ENCODE results near the gene PRDM10.

The PRDM10 gene

GRCh38 chr11:129861702-129862522 is 140.7 kb downstream of the PRDM10 start:
- no peak overlapping the region for H3K4me3 ChIP-seq (ENCODE audit: control insufficient read depth in 1 of 7, extremely low read depth in 1 of 7, insufficient read depth in 4 of 7, low read depth in 2 of 7, low read length in 6 of 7)
- 97% methylated on average over 10 of the region's 16 CpGs for WGBS (ENCODE audit: insufficient coverage)

GRCh38 chr11:129856036-129856435 is 146.6 kb downstream of the PRDM10 start:
- DNase-seq = no peak
- ChIA-PET POLR2A (no interaction called here), CTCF (no interaction called here)
- H3K27me3 ChIP-seq (replicated peaks in 2 of 5; ENCODE audit: control insufficient read depth in 4 of 5, insufficient read depth in 5 of 5, low read length in 4 of 5) = no peaks in the 10 kb centered on the region
- no peak overlapping the region for H3K27ac ChIP-seq (ENCODE audit: insufficient read depth in 1 of 2, low read depth in 1 of 2, low read length in 2 of 2, poor library complexity in 1 of 2, severe bottlenecking in 2 of 2)
- H3K9me3 ChIP-seq (ENCODE audit: control extremely low read depth in 1 of 5, control insufficient read depth in 4 of 5, insufficient read depth in 2 of 5, low read depth in 1 of 5, low read length in 4 of 5) = no peaks in the 10 kb centered on the region
- H3K4me3 ChIP-seq (ENCODE audit: control insufficient read depth in 1 of 7, extremely low read depth in 1 of 7, insufficient read depth in 4 of 7, low read depth in 2 of 7, low read length in 6 of 7) = no peak overlapping the region
- peaks cover 2 to 13% (median 8%) of the 10 kb centered on the region in 4 experiments for H3K36me3 ChIP-seq (ENCODE audit: control insufficient read depth in 4 of 4, insufficient read depth in 4 of 4, low read length in 3 of 4)
- H3K4me1 ChIP-seq (ENCODE audit: control extremely low read depth in 1 of 4, control insufficient read depth in 4 of 4, insufficient read depth in 4 of 4, low read length in 3 of 4) = peaks cover 0 to 8% (median 4%) of the 10 kb centered on the region in 4 experiments
- 90% methylated on average over 7 of the region's 8 CpGs for WGBS (ENCODE audit: insufficient coverage)

More at GRCh38 chr11:129861702-129862522, 140.7 kb downstream of the PRDM10 start:
- peaks cover 11 to 64% (median 51%) of the 10 kb centered on the region in 4 experiments for H3K36me3 ChIP-seq (ENCODE audit: control insufficient read depth in 4 of 4, insufficient read depth in 4 of 4, low read length in 3 of 4)
- H3K27me3 ChIP-seq (replicated peaks in 2 of 5; ENCODE audit: control insufficient read depth in 4 of 5, insufficient read depth in 5 of 5, low read length in 4 of 5) = no peaks in the 10 kb centered on the region
- no peaks in the 10 kb centered on the region for H3K9me3 ChIP-seq (ENCODE audit: control extremely low read depth in 1 of 5, control insufficient read depth in 4 of 5, insufficient read depth in 2 of 5, low read depth in 1 of 5, low read length in 4 of 5)
- POLR2A ChIA-PET = no interaction called here
- no peak overlapping the region for H3K27ac ChIP-seq (ENCODE audit: insufficient read depth in 1 of 2, low read depth in 1 of 2, low read length in 2 of 2, poor library complexity in 1 of 2, severe bottlenecking in 2 of 2)
- CTCF ChIA-PET = interaction anchor here (0.6 kb wide), 1 partner anchor 1625 kb away, joined by 3 read pairs; no protein-coding TSS in a partner anchor
- no peak for DNase-seq
- no peaks in the 10 kb centered on the region for H3K4me1 ChIP-seq (ENCODE audit: control extremely low read depth in 1 of 4, control insufficient read depth in 4 of 4, insufficient read depth in 4 of 4, low read length in 3 of 4)

DNA sequence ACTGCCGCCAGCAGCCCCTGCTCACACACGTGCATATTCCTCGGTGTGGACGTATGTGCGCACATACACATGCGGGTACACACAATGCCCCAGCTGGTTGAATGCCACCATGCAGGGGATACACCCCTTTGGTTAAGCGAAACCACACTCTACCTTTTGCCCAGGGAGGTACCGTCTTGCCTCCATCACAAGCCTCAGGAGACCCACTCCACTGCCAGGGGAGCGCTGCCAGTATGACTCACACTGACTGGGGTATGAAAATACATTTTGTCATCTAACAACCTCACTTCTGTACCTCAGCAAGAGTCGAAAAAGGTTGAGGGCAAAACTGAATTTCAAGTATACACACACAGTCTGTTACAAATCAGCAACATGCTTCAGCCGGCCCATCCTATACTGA is 147.5 kb downstream of the PRDM10 start:
- POLR2A ChIA-PET = no interaction called here
- CTCF ChIA-PET = no interaction called here
- DNase-seq = no peak

GRCh38 chr11:129854232-129854805 is 148.3 kb downstream of the PRDM10 start:
- Histone ChIP-seq H3K4me1 (ENCODE audit: control extremely low read depth in 1 of 4, control insufficient read depth in 4 of 4, insufficient read depth in 4 of 4, low read length in 3 of 4) (peaks cover 0 to 8% (median 4%) of the 10 kb centered on the region in 4 experiments), H3K9me3 (ENCODE audit: control extremely low read depth in 1 of 5, control insufficient read depth in 4 of 5, insufficient read depth in 2 of 5, low read depth in 1 of 5, low read length in 4 of 5) (no peaks in the 10 kb centered on the region), H3K4me3 (ENCODE audit: control insufficient read depth in 1 of 7, extremely low read depth in 1 of 7, insufficient read depth in 4 of 7, low read depth in 2 of 7, low read length in 6 of 7) (no peak overlapping the region), H3K27ac (ENCODE audit: insufficient read depth in 1 of 2, low read depth in 1 of 2, low read length in 2 of 2, poor library complexity in 1 of 2, severe bottlenecking in 2 of 2) (no peak overlapping the region), H3K36me3 (ENCODE audit: control insufficient read depth in 4 of 4, insufficient read depth in 4 of 4, low read length in 3 of 4) (peaks cover 0 to 3% (median 2%) of the 10 kb centered on the region in 4 experiments), H3K27me3 (replicated peaks in 2 of 5; ENCODE audit: control insufficient read depth in 4 of 5, insufficient read depth in 5 of 5, low read length in 4 of 5) (no peaks in the 10 kb centered on the region)
- WGBS (ENCODE audit: insufficient coverage) = 92% methylated on average over 6 of the region's 7 CpGs
- no peak for DNase-seq
- ChIA-PET CTCF (interaction anchor here (1.3 kb wide), 1 partner anchor 28 kb away, joined by 4 read pairs; no protein-coding TSS in a partner anchor), POLR2A (no interaction called here)

More for the DNA sequence above, 147.5 kb downstream of the PRDM10 start:
- peaks cover 2 to 6% (median 4%) of the 10 kb centered on the region in 4 experiments for H3K36me3 ChIP-seq (ENCODE audit: control insufficient read depth in 4 of 4, insufficient read depth in 4 of 4, low read length in 3 of 4)
- no peak overlapping the region for H3K27ac ChIP-seq (ENCODE audit: insufficient read depth in 1 of 2, low read depth in 1 of 2, low read length in 2 of 2, poor library complexity in 1 of 2, severe bottlenecking in 2 of 2)
- H3K4me1 ChIP-seq (ENCODE audit: control extremely low read depth in 1 of 4, control insufficient read depth in 4 of 4, insufficient read depth in 4 of 4, low read length in 3 of 4) = peaks cover 0 to 8% (median 4%) of the 10 kb centered on the region in 4 experiments
- H3K27me3 ChIP-seq (replicated peaks in 2 of 5; ENCODE audit: control insufficient read depth in 4 of 5, insufficient read depth in 5 of 5, low read length in 4 of 5) = no peaks in the 10 kb centered on the region
- H3K9me3 ChIP-seq (ENCODE audit: control extremely low read depth in 1 of 5, control insufficient read depth in 4 of 5, insufficient read depth in 2 of 5, low read depth in 1 of 5, low read length in 4 of 5) = no peaks in the 10 kb centered on the region
- no peak overlapping the region for H3K4me3 ChIP-seq (ENCODE audit: control insufficient read depth in 1 of 7, extremely low read depth in 1 of 7, insufficient read depth in 4 of 7, low read depth in 2 of 7, low read length in 6 of 7)
- 94% methylated on average over 10 of the region's 11 CpGs for WGBS (ENCODE audit: insufficient coverage)

DNA sequence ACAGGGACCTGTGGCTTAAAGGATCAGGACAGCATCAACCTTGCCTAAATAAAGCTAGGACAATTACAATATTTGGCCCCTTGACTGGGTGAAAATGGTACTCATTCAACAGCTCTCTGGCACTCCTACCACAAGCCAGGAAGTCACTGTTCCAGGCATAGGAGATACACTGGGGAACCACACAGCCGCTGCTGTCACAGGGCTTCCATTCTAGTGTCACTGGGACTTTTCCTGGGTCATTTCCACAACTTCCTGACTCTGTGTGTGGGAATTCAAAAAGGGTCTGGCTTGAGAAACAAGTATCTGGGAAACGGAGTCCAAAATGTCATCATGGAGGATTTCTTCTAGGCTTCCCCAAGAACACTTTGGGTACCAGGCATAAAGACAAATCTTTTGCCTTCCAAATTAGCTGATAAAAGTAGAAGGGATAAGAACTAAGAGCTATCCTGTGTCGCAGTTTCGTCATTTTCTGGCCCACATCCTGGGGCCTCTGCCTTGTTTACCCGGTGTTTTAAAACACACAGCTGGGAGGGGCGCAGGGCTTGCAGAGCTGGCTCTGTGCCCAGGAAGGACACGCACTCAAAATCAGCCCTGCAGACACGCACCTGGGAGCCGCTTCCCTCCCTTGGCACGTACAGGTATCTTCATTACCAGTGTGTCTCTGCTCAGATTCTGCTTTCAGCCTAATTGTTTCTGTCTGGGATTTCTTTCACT is 149.0 kb downstream of the PRDM10 start:
- H3K27ac ChIP-seq (ENCODE audit: insufficient read depth in 1 of 2, low read depth in 1 of 2, low read length in 2 of 2, poor library complexity in 1 of 2, severe bottlenecking in 2 of 2) = no peak overlapping the region
- CTCF ChIA-PET = interaction anchor here (1.3 kb wide), 1 partner anchor 29 kb away, joined by 4 read pairs; no protein-coding TSS in a partner anchor

DNA sequence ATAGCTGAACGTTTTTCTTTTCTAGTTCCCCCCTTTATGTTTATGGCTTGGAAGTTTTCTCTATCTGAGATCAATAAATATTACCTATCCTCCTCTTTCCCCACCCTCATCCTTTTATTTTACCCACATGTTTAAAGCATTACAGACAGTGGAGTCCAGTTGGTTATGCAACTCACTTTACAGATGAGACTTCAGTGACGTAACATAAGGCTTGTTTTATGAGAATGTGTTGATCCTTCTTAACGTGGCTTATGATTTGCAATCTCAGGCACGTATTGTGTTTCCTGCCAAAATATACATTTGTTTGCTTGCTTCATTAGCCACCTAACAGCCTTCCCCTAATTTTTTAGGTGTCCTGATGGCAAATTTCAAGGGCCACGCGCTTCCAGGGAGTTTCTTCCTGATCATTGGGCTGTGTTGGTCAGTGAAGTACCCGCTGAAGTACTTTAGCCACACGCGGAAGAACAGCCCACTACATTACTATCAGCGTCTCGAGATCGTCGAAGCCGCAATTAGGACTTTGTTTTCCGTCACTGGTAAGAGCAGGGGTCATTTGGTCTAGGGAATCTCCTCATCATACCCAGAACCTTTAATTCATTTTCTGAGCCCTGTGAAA is 150.4 kb downstream of the PRDM10 start:
- ChIA-PET POLR2A (no interaction called here), CTCF (no interaction called here)
- H3K27ac ChIP-seq (ENCODE audit: insufficient read depth in 1 of 2, low read depth in 1 of 2, low read length in 2 of 2, poor library complexity in 1 of 2, severe bottlenecking in 2 of 2) = no peak overlapping the region
- no peaks in the 10 kb centered on the region for H3K9me3 ChIP-seq (ENCODE audit: control extremely low read depth in 1 of 5, control insufficient read depth in 4 of 5, insufficient read depth in 2 of 5, low read depth in 1 of 5, low read length in 4 of 5)
- WGBS (ENCODE audit: insufficient coverage) = 90% methylated on average over 8 of the region's 15 CpGs
- no peak for DNase-seq
- H3K4me3 ChIP-seq (ENCODE audit: control insufficient read depth in 1 of 7, extremely low read depth in 1 of 7, insufficient read depth in 4 of 7, low read depth in 2 of 7, low read length in 6 of 7) = no peak overlapping the region
- H3K4me1 ChIP-seq (ENCODE audit: control extremely low read depth in 1 of 4, control insufficient read depth in 4 of 4, insufficient read depth in 4 of 4, low read length in 3 of 4) = peaks cover 0 to 8% (median 4%) of the 10 kb centered on the region in 4 experiments
- H3K36me3 ChIP-seq (ENCODE audit: control insufficient read depth in 4 of 4, insufficient read depth in 4 of 4, low read length in 3 of 4) = peaks cover 0 to under 1% (median 0%) of the 10 kb centered on the region in 4 experiments
- H3K27me3 ChIP-seq (replicated peaks in 2 of 5; ENCODE audit: control insufficient read depth in 4 of 5, insufficient read depth in 5 of 5, low read length in 4 of 5) = no peaks in the 10 kb centered on the region

More for the DNA sequence above, 149.0 kb downstream of the PRDM10 start:
- peak in 2 of 3 donors; percentile 16 to 17 for DNase-seq
- H3K9me3 ChIP-seq (ENCODE audit: control extremely low read depth in 1 of 5, control insufficient read depth in 4 of 5, insufficient read depth in 2 of 5, low read depth in 1 of 5, low read length in 4 of 5) = no peaks in the 10 kb centered on the region
- 61% methylated on average over 9 of the region's 10 CpGs for WGBS (ENCODE audit: insufficient coverage)
- POLR2A ChIA-PET = no interaction called here
- H3K27me3 ChIP-seq (replicated peaks in 2 of 5; ENCODE audit: control insufficient read depth in 4 of 5, insufficient read depth in 5 of 5, low read length in 4 of 5) = no peaks in the 10 kb centered on the region
- H3K4me1 ChIP-seq (ENCODE audit: control extremely low read depth in 1 of 4, control insufficient read depth in 4 of 4, insufficient read depth in 4 of 4, low read length in 3 of 4) = peaks cover 0 to 8% (median 4%) of the 10 kb centered on the region in 4 experiments
- H3K4me3 ChIP-seq (ENCODE audit: control insufficient read depth in 1 of 7, extremely low read depth in 1 of 7, insufficient read depth in 4 of 7, low read depth in 2 of 7, low read length in 6 of 7) = no peak overlapping the region
- H3K36me3 ChIP-seq (ENCODE audit: control insufficient read depth in 4 of 4, insufficient read depth in 4 of 4, low read length in 3 of 4) = peaks cover 0 to 3% (median 2%) of the 10 kb centered on the region in 4 experiments
